Stimulated activated CD4-positive, alpha-beta T cell treated with anti-CD3 and anti-CD28 coated beads, TNF-alpha, amount 100 ng/mL, for 48 hours (primary cell): ENCODE data around the gene HES5.
"Not testable (repeated sequence)": the region's sequence is repeated elsewhere in the genome, so short reads cannot be mapped to it uniquely, and the experiment has no call there.

Experiments
- DNase-seq, 3 donors: peaks; one replicate each; pipeline ENCODE4 v3.0.0-alpha.2; 2020; ENCODE audit warnings: low read depth in 3 of 3

The HES5 gene

DNA sequence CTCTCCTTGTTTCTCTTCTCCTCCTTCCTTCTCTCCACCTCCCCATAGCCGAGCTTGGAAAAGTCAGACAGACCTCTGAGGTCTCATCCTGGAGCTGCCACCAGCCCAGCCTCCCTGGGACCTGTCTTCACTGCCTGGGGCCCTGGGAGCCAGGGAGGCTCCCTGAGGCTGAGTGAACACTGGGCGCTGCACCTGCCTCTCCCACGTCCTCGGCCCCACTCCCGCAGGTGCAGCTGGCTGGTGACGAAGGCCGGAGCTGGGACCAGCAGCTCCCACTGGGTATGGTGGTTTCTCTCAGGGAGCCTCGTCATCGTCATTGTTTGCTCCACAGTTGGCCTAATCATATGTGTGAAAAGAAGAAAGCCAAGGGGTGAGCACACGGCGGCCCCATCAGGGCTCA is 31.4 kb upstream of the HES5 start:
- DNase-seq = no peak

DNA sequence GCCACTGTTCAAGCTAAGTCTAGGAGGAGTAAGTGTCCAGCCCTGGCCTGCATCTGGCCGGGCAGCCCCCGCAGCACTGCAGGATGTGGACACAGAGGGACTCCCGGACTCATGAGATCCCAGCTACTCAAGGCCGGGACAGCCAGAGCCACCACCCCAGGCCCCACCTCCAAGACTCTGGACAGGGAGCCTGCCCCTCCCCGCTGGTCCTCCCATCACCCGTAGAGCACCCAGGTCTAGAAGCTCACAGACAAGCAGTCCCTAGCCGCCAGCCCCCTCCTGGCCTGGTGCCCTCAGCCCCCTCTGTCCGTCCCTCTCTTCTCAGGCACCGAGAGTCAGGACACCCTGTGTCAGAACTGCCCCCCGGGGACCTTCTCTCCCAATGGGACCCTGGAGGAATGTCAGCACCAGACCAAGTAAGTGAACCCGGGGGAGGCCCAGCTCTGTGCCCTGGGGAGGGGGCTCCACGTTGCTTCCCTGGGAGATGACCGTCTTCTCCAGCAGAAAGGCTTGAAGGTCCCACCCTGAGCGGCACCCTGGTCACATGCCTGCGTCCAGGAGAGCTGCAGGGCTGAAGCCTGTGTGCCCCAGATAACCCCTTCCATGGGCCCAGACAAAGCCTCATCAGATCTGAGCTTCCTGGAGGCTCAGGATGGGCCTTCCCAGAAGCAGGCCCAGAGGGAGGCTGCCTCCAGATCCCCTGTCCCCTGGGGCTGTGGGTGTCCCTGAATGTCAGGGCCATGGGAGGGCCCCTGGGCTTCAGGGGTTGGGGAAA is 30.4 kb upstream of the HES5 start:
- no peak for DNase-seq

DNA sequence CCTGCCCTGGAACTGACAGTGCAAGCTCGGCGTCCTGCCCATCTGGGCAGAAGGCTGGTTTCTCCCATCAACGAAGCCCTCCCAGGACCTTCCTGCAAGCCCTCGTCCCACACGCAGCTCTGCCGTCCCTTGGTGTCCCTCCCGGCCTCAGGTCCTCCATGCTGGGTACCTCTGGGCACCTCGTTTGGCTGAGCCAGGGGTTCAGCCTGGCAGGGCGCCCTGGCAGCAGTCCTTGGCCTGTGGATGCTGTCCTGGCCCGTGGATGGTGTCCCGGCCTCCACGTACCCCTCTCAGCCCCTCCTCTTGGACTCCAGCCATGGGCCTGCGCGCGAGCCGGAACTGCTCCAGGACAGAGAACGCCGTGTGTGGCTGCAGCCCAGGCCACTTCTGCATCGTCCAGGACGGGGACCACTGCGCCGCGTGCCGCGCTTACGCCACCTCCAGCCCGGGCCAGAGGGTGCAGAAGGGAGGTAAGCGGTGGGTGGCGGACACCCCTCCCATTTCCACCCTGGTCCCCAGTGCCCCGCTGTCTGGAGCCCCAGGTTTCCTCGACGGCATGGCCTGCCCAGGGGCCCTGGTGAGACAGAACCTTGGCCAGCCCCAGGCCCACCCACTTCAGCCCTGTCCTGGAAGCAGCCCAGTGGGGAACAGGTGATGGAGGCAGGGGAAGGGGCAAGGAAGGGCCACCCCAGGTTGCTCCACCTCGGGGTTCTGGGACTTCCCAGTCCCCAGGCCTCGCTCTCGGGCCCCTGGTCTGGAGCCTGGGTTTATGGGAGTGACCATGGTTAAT is 29.6 kb upstream of the HES5 start:
- no peak for DNase-seq

DNA sequence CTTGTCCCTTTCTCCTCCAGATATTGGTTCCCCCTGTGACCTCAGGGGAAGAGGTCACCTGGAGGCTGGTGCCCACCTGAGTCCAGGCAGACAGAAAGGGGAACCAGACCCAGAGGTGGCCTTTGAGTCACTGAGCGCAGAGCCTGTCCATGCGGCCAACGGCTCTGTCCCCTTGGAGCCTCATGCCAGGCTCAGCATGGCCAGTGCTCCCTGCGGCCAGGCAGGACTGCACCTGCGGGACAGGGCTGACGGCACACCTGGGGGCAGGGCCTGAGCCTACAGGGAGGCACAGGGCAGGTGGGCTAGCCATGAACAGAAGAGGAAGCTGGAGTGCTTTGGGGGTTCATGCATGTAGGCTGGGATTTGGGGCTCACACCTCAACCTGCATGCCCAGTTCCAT is 28.8 kb upstream of the HES5 start:
- no peak for DNase-seq

DNA sequence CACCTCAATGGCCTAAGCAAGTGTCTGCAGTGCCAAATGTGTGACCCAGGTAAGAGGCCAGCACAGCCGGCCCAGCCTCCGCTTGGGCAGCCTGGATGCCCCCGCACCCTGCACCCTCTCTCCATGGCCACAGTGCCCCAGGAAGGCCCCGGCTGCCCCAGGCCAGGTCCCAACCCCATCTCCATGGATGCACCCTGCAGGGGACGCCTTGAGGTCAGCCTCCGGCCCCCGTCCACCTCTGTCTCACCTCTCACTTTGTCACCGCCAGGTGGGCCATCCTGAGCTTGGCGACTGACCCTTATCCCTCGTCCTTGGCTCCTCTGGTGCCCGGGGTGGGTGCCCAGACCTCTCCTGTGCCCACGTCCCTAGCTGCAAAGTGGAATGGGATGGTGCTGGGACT is 28.4 kb upstream of the HES5 start:
- no peak for DNase-seq

DNA sequence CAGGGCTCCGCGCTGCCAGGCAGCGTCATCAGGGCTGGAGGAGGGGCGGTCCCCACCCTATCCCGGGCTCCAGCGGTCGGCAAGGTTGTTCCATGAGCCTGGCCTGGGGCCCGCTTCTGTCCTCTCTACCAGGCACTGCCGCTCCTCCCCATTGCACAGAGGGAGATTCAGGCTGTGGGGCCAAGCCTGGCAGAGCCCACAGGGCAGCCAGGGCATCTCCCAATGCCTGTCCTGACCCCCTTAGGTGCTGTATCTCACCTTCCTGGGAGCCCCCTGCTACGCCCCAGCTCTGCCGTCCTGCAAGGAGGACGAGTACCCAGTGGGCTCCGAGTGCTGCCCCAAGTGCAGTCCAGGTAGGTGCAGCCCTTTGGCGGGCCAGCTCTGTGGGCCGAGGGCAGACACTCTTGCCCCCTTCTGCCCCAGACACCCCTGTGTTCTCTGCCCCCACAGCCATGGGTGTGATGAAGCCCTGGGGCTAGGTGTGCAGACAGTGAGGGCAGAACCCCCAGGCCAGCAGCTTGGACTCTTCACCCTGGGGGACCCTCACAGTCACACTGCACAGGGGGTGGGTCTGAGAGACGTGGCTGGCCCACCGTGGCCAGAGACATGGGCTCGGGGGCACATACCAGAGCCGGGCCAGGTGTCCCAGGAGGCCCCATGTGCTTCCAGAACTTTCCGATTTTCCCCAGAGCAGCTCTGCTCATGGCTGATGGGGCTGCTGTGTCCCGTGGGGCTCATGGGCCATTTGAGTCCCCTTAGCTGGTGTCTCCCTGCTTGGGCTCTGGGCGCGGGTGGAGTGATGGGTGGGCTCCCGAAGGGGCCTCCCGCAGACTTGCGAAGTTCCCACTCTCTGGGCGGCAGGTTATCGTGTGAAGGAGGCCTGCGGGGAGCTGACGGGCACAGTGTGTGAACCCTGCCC is 27.7 kb upstream of the HES5 start:
- no peak for DNase-seq

DNA sequence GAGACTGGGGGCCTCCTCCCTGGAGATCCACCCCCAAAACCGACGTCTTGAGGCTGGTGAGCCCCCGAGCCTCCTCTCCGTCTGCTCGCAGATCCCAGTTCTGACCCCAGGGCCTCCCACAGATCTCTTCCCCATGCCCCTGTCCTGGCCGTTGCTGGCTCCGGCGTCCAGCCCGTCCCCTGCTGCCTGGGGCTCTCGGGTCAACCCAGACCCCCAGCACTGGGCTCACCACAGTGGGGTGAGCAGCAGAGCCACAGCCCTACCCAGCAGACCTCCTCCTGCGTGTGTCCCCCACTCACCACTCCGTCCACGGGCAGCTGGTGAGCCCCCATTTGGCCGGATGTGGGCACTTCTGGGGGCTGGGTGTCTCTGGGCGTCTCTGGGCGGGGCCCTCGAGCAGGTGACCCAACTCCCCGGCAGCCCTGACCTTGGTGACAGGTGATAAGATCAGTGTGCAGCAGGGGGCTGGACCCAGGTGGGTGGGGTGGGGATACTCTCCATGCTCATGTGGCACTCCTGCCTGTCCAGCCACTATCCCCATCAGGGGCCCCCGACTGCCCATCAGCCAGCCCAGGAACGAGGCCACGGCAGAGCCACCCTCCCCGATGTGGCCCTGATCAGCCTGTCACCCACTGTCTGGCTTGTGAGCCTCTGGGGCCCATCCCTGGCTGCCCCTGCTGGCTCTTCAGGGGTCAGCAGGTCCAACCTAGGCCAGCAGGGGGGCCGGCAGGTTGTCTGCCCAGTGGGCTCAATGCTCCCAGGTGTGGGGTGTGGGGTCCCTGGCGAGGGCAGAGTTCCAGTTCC is 26.8 kb upstream of the HES5 start:
- peak in 1 of 3 donors; percentile 23 for DNase-seq

DNA sequence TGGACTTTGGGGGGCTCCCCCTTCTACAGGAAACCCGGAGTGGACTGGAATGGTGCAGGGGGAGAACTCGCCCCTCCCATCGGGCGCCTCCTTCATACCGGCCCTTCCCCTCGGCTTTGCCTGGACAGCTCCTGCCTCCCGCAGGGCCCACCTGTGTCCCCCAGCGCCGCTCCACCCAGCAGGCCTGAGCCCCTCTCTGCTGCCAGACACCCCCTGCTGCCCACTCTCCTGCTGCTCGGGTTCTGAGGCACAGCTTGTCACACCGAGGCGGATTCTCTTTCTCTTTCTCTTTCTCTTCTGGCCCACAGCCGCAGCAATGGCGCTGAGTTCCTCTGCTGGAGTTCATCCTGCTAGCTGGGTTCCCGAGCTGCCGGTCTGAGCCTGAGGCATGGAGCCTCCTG is 26.2 kb upstream of the HES5 start, which contains the start of gene TNFRSF14:
TSS of gene TNFRSF14 (plus strand) at position 95 of the 401 bp plus-strand sequence. CDS start at position 389, 294 bp downstream.
- DNase-seq = peak; percentile 30 to 49 (median 45)

DNA sequence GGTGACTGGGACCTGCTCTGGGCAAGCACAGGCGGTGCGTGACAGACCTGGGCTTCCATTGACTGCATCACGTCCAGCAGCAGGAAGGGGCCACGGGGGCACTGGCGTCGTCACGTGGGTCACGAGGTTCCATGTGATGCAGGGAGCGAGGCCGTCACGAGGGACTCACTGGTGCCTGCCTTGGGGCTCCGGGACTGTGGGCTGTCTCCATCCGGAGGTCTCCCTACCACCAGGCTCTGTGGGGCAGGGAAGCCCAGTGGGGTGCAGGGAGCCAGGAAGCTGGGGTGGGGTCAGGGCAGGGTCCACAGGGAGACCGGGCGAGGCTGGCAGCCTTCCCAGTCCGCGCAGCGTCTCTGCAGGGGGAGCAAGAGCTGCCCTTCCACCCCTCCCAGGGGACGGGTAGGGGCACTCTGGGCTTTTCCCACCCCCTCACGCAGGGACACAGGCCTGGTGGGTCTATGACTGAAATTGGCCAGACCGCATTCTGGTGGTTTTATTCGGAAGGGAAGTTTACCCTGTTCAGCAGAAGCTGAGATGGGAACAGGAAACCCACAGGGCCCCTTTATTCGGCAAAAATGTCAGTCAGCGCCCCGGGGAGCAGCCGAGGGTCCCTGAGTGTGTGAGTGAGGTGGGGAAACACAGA is 25.7 kb upstream of the HES5 start:
- peak; percentile 63 to 82 (median 78) for DNase-seq

DNA sequence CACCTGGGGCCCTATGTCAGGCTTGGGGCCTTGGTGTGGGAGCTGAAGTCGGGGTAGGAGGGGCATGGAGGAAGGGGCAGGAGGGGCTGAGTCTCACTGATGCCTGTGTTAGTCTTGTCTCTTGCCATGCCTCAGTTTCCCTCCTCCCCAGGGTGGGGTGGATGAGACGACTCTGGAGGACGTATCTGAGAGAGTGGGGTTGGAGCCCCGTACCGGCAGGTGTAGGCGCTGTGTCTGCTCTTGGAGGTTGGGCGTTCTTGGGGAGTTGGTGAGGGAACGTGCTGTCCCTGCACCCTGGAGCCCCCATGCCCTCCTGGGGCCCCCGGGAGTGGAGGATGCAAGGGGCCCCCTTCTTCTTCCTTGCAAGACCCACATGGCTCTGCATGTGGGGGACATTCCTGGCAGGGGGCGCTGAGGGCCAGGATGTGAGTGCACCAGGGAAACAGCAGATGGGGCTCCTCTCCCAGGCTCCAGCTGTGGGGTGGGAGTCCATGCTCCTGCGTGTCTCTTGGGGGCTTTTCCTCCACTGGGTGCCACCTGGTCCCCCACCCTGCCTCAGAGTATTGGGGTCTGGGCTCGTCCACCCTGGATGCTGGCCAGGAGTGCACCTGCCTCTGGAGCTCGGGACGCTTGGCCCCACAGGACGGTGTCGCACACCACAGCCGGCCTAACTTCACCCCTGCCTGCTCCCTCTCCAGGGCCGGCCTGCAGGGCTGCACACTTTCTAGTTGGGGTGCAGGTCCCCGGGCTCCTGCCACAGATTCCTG is 24.7 kb upstream of the HES5 start:
- peak in 2 of 3 donors; percentile 22 to 46 for DNase-seq

DNA sequence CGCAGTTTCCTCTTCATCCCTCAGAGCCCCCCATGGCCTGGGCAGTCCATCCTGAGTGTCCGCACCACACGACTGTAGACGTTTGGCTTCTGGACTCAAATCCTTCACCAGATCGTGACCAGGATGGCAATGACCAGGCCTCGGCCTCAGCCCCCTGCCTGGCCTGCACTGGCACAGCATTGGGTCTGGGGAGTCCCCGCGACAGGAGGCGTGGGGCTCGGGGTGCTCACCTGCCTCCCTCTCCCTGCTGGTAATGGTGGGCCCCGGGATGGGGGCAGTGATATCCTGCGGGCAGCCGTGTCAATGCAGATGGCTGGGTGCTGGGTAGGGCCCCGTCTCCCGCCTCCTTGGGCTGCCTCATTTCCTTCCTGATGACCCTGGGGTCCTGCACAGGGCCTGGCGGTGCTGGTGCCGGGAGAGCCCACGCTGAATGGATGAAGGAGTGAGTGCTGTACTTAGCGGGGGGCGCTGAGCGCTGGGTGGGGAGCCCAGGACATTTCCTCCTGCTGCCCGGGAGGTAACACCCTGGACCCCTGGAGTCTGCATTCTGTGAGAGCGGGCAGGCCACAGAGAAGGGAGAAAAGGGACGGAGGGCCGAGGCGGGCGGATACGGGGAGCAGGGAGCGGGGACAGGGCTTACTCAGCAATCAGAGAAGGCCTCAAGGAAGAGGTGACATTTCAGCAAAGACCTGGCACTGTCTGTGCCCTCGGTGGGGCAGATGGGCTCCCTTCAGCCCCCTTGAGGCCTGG is 24.0 kb upstream of the HES5 start:
- DNase-seq = no peak

DNA sequence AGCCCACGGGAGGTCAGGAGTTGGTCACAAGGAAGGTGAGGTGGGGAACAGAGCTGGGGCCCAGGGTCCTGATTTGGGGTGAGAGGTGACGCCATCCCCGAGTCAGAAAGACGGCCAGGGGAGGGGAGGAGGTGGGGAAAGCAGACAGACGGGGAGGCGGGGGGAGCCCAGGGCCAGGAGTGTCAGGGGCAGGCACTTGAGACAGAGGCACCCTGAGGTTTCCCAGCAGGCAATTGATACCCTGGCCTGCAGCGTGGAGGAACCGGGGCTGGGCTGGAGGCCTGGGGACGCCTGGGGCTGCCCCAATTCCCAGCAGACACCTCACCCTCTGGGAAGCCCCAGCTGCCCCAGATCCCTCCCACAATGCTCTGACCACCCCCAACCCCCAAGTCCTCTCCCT is 23.0 kb upstream of the HES5 start:
- not testable (repeated sequence) for DNase-seq

DNA sequence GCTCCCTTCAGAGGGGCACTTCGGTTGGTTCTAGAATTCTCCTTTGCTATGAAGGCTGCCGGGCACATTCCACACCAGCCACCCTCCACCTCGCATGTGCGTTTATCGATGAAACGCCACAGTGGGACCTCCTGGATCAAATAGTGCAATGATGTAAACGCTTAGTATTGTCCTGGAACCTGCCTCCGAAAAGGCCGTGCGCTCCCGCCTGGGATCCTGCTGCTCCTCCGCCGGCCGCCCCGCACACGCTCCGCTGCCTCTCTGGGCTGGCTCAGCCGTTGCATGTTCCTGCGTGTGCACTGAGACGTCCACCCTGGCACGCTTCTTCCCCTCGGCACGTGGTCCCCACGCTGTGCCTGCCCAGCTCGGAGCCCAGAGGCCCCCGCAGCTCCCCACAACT is 22.1 kb upstream of the HES5 start:
- DNase-seq = no peak

DNA sequence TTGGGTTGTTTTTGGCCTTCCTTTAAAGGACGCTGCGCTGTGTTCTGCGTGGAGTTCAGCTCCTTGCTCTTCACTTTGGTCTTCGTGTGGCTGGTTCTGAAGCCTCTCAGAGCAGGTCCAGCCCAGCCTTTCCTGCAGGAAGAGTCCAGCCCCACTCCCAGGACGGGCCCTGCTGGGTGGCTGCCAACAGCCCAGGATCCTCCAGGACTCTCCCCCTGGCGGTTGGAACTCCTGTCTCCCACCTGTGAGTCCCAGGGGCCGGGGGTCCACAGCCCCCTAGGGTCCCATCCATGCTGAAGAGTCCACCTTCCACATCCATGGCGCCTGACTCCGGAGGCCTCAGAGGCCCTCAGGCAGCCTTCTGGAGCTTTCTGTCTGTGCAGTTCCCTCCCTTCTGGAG is 21.5 kb upstream of the HES5 start:
- not testable (repeated sequence) for DNase-seq

DNA sequence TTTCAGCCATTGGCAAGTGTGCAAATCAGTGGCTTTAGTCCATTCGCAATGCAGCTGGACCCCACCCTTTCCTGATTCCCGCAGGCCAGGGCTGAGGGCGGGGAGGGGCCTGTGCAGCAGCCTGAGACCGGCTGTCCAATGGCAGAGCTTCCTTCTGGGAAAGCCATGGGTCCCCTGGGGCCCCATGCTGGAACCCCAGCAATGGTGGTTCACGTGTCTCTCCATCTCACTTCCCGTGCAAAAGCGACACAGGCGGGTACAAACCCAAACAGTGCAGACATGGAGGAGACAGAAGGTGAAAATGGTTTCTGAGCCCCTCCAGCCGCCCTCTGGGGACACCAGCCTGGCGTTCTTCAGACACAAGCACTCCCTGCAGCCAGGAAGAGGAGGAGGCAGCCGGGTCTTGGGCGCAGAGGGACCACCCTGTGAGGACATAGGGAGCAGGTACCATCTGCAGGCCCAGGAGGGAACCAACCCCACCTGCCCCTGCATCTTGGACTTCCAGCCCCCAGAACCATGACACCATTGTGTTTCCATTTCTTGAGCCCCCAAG is 20.3 kb upstream of the HES5 start:
- DNase-seq = not testable (repeated sequence)

DNA sequence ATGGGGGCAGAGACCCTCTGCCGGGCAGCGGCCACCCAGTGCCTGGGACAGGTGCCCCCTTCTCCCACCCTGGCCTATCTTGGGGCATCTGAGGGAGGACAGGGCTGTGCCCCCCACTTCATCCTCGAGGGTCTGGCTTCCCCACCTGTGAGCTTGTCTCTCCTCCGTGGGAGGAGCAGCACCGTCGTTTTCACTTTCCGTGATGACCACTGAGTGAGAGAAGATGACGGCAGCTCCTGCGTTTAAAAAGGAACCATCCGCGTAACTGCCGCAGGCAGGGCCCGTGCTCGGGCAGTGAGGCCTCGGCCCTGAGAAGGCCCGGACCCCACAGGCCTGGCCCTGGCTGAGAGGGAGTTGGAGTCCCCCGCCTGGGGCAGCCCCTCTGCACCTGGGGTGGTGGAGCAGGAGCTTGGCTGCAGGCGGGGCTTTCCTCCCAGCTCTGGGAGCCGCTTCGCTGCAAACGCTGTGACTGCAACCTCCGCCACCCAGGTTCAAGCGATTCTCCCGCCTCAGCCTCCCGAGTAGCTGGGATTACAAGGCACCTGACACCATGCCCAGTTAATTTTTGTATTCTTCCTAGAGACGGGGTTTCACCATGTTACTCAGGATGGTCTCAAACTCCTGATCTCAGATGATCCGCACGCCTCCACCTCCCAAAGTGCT is 19.4 kb upstream of the HES5 start:
- not testable (repeated sequence) for DNase-seq

DNA sequence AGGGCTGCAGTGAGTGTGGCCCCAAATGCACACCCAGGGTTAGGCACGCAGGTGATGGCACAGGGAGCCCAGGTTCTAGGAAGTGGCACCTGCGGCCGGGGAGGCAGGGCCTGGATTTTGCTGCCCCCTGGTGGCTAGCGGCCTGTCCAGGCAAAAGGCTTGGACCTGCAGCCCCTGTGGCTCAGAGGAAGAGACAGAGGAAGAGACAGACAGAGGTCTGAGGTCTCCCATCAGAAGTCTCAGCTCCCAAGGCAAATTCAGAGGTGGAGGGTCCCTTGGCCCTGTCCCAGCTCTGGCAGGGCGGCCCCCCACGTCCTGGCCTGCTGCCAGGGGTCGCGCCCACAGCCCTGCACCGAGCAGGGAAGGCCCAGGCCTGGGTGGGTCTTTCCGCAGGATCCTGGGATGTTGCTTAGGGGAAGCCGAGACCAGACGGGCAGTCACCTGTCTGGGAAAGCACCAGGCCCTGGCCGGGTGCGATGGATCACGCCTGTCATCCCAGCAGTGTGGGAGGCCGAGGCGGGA is 18.1 kb upstream of the HES5 start:
- DNase-seq = peak; percentile 74 to 86 (median 75)
